HG03565 (cell line): ENCODE data around the gene BMAL1.

Experiments
- ATAC-seq: cut with Tn5 transposase; IDR thresholded peaks from one replicate; pipeline ENCODE4 v1.9.1; 2021; ENCODE audit warnings: mild to moderate bottlenecking, moderate library complexity; ENCODE audit not compliant: unreplicated experiment

Gene BMAL1

GRCh38 chr11:13338427-13339069 is 61.0 kb downstream of the BMAL1 start:
- ATAC-seq: no peak

DNA sequence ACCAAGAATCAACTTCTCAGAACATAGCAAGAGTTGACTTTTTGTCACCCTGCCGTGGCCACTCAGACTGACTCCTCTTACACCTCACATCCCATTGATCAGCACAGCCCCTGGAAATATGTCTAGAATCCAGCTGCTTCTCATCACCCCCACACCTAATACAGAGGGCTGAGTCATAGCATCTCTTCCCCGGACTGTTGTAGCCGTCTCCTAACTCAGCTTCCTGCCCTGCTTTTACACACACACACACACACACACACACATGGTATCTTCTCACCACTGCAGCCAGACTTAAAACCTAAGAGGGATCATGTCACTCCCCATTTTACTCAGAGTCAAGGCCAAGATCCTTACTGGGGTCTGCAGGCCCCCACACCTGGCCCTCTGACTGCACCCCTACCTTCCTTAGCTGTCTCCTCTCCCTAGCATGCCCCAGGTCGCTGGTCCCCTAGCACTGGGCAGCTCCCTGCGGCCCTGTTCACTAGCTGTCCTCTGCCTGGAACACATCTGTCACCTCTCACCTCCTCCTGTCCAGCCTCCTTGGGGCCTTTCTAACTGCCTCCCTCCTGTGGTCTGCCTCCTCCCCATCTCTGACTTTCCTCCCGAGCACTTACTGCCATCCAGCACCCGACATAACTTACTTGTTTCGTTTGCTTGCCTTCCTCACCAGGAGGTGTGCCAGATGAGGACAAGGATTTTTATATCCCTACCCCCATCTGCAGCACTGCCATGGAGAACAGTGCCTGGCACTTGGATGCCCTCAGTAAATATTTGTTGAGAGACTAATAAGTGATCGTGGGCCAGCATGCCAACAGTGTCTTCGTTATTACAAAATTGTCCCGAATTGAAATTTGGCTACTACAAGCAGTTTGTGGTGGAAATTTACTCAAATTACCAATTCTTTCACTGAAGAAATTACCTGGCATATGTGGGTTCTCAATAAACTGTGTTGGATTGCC is 61.9 kb downstream of the BMAL1 start:
- no peak for ATAC-seq

DNA sequence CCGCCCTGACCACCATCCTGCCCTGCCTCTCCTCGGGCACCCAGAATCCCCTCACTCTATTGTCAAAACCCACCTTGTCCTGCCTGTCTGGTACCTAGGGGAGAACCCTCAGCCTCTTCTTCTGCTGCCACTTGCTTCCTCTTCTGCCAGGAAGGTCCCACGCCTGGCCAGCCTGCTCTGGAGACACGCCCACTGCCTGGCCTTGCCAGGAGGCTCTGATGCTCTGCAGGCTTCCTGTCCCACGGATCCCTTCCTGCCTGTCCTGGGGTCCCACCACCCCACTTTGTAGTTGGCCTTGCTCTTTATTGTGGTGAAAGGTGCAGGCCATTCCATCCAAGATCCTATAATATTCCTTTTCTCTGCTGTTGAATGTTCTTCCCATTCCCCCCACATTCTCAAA is 63.4 kb downstream of the BMAL1 start:
- no peak for ATAC-seq

GRCh38 chr11:13343067-13343466 is 65.5 kb downstream of the BMAL1 start:
- ATAC-seq: peak; percentile 62

- peak; percentile 39 for ATAC-seq
These were observed 66.5 kb downstream of the BMAL1 start for GRCh38 chr11:13343931-13344717.

DNA sequence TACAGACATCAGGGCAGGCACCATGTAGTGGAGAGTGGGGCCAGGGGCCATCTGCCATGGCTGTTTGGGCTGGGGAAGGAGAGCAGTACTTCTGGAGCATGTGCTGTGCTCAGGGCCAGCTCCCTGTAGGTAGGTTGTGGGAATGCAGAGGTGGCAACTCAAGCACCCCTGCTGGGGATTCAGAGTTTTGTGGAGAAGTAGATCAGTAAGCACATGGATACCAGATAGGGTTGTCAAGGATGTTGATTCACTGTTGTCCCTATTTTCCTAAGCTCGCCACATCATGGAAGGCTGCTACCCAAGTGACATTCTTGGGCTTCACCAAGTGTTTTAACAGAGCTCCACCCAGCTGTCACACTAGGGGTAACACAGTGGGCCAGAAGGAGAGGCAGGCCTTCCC is 67.2 kb downstream of the BMAL1 start:
- no peak for ATAC-seq

DNA sequence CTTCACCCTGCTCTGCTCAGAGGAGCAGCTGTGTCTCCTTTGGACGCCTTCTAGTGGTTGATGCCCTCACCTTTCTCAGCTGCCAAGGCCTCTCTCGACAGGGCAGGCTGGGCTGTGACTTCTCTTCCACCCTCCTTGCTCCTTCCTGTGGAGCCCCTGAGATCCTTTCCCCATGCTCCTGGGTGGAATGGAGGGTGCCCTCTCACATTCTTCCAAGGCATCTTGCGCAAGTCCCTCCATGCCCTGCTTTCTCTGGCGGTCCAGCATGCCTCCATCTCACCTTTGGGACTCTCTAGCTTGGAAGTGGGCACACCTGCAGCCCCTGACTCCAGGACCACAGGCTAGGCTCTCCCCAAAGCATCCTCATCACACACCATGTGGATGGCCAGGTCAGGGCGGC is 68.9 kb downstream of the BMAL1 start:
- no peak for ATAC-seq

DNA sequence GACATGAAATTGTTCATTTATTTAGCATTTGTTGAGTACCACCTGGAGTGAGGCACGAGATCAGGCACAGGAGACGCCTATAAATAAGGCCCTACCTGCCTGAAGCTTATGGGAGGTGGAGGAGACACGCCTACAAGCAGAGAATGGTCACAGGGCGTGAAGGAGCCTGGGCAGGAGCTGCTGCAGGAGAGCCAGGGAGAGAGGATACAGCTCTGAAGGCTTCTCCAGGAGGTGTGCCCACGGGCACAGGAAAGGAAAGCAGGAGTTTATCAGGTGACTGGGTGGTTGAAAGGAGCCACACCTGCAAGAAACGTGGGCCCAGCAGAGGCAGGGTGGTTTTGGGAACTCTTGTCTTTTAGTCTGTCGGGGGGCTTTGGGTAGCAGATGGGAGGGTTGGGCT is 70.3 kb downstream of the BMAL1 start:
- no peak for ATAC-seq

DNA sequence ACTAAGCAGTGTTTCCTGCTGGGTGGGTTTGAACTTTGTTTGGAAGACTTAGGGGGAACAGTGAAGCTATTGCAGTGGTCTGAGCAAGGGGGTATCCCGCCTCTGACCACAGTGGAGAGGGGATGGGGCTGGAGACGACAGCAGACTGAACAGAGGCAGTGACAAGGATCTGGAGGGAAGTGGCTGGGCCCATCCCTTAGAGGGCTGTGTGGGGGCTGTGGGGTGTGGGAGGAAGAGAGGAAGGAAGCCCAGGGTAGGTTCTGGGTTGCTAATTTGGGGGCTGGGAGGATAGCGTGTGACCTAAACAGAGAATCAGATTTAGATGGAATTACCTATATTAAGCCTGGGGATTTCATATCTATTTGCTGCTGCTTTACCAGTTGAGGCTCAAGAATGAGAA is 70.7 kb downstream of the BMAL1 start:
- no peak for ATAC-seq

DNA sequence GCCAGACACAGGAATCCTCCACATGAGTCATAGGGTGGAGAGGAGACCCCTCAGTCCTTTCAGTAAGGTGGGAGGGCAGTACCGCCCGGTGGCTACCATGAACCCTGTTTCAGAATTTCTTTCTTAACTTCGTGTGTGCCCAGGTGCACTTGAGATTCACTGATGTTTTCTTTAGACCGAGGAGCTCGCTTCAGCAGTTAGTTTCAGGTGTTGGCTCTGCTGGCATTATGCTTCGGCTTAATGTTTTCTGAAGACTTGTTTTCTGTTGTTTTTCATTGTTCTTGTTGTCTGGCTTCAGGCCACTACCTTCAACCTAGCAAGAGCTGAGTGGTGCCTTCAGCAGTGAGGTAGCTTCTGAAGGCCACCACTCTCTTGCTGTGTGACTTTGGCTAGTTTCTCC is 71.5 kb downstream of the BMAL1 start:
- ATAC-seq: no peak

- ATAC-seq: no peak
These were observed 72.0 kb downstream of the BMAL1 start for GRCh38 chr11:13349581-13349980.

GRCh38 chr11:13352711-13353110 is 75.1 kb downstream of the BMAL1 start:
- no peak for ATAC-seq

DNA sequence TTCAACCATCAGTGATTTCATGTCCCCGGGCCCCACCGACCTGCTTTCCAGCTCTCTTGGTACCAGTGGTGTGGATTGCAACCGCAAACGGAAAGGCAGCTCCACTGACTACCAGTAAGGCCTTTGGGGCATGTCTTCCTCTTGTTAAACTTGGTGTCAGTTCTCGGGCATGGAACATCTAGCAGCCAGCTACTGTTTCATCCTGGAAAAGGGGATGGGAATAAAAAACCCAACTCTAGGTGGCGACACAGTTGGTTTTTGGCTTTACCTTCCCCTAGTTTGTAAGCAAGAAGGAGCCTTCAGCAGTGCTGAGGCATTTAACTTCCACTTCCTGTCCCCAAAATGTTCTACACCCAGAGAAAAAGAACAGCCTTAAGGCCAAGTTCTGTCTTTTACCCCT is 76.7 kb downstream of the BMAL1 start:
- no peak for ATAC-seq

- no peak for ATAC-seq
These were observed 77.6 kb downstream of the BMAL1 start for GRCh38 chr11:13355191-13355590.

- ATAC-seq: no peak
These were observed 79.6 kb downstream of the BMAL1 start for GRCh38 chr11:13357232-13357631.

GRCh38 chr11:13358596-13359270 is 81.1 kb downstream of the BMAL1 start:
- no peak for ATAC-seq

DNA sequence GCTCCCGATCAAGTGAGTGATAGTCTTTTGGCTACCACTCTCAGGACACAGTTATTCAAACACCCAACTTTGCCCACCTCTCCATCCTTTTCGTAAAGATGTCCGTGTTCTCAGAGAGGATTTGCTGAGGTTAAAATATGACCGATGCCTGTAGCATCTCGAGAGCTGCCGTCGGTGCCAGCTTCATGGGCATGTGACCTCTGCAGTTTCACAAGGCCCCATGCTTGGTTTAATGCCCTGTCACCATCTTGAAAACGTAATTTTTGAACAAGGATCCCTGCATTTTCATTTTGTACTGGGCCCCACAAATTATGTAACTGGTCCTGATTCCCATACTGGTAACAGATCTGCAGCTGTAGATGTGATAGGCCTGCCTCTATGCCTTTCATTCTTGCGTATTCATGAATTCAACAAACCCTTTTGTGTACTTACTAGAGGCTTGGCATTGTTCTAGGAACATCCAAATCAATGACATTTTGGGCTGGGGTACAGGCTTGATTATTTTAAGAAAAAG is 85.1 kb downstream of the BMAL1 start:
- ATAC-seq: no peak

DNA sequence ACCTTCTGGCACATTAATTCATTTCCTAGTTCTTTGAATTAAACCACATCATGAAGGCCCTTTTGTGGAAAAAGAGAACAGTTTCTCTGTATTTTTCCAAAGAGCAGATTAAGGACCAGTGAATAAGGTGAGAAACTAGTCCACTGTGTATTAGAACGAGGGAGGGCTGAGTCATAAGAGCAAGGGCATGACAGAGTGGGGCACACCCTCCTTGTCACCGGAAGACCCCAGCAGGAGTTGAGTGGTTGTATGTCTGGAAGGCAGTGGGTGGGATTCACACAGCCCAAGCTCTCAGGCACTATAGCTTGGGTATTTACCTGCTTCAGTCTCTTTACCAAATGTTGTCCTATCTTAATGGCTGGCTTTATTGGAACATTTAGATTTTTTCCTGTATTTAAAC is 86.8 kb downstream of the BMAL1 start:
- no peak for ATAC-seq

DNA sequence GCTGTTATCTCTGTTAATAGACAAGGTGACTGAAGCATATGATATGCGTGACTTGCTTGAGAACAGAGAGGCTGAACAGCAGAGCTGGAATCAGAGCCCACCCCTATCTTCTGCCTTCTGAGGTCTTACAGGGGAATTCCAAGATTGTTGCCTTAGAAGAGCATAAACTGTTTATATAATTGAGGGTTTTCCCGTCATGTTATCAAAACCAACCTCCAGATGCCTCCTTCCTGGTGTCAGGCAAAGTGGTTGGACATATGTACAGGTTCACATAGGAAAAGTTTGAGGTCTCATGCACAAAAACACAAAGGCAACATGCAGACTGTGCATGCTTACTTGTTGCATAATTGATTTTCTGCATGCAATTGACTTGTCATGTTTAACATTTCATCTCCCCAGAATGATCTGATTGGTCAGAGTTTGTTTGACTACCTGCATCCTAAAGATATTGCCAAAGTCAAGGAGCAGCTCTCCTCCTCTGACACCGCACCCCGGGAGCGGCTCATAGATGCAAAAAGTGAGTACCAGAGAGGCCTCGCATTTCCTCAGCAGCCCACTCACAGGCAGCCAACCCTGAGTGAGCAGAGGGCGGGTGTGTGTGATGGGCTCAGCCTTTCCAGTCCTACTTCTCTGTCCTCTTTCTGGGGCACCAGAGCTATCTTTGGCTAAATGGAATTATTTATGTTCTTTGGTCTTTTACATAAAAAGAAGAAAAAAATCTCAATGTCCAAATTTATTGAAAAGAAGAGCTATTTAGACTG is 88.9 kb downstream of the BMAL1 start:
- ATAC-seq: no peak

DNA sequence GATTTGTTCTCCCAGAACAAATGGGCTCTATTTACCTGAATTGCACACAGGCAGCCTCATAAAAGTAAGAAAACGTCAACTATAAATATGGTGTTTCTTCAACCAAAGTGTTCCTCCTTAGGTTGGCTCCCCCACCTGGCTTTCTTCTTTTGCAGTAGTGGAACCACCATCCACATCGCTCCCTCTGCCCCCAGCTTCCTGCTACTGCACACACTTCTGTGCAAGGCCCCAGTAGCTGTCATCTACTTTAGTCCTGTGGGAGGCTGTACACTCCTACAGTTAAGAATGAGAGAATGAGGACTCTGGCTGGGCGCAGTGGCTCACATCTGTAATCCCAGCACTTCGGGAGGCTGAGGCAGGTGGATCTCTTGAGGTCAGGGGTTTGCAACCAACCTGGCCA is 89.5 kb downstream of the BMAL1 start:
- no peak for ATAC-seq
